ENCODE data around the gene PAQR7. TPM values are rescaled to one million over a fixed set of nuclear protein-coding genes. Genes with fewer than 3 reads are reported as not detected.

Gene PAQR7
- total RNA-seq, 1 donor from 2014 or later = 10.8 TPM

- DNase-seq (no peak), ATAC-seq (no peak)
- H3K4me1 ChIP-seq = peaks cover 8% of the 10 kb centered on the region
- intact Hi-C loops (cut with DNase I) = no loop called here
- H3K36me3 ChIP-seq = no peaks in the 10 kb centered on the region
- no peak for TF ChIP-seq CTCF (IDR thresholded peaks at IDR 0.05)
- H3K27ac ChIP-seq = no peak overlapping the region
- H3K27me3 ChIP-seq = no peaks in the 10 kb centered on the region
- no peak overlapping the region for H3K4me3 ChIP-seq
- H3K9me3 ChIP-seq = no peaks in the 10 kb centered on the region
Observed at GRCh38 chr1:25917996-25918395, 42.5 kb upstream of the PAQR7 start.

- no peak for TF ChIP-seq CTCF (IDR thresholded peaks at IDR 0.05)
- H3K4me1 ChIP-seq = no peaks in the 10 kb centered on the region
- intact Hi-C loops (cut with DNase I) = no loop called here
- H3K9me3 ChIP-seq = no peaks in the 10 kb centered on the region
- DNase-seq (no peak), ATAC-seq (no peak)
- no peak overlapping the region for H3K27ac ChIP-seq
- H3K36me3 ChIP-seq = no peaks in the 10 kb centered on the region
- no peak overlapping the region for H3K4me3 ChIP-seq
- H3K27me3 ChIP-seq = no peaks in the 10 kb centered on the region
Observed at GRCh38 chr1:25916460-25916859, 41.0 kb upstream of the PAQR7 start.

- ATAC-seq = peak; percentile 83
- H3K27ac ChIP-seq = no peak overlapping the region
- no peak for TF ChIP-seq CTCF (IDR thresholded peaks at IDR 0.05)
- no peaks in the 10 kb centered on the region for H3K27me3 ChIP-seq
- H3K4me3 ChIP-seq = no peak overlapping the region
- H3K4me1 ChIP-seq = no peaks in the 10 kb centered on the region
- no peaks in the 10 kb centered on the region for H3K9me3 ChIP-seq
- no peak for DNase-seq
- intact Hi-C loops (cut with DNase I) = no loop called here
- H3K36me3 ChIP-seq = no peaks in the 10 kb centered on the region
Observed at GRCh38 chr1:25914074-25914995, 38.8 kb upstream of the PAQR7 start.

GRCh38 chr1:25913206-25913605 lies 37.7 kb upstream of the PAQR7 start:
- Histone ChIP-seq H3K9me3 (no peaks in the 10 kb centered on the region), H3K36me3 (no peaks in the 10 kb centered on the region), H3K4me3 (no peak overlapping the region), H3K27me3 (no peaks in the 10 kb centered on the region), H3K4me1 (no peaks in the 10 kb centered on the region), H3K27ac (no peak overlapping the region)
- ATAC-seq (no peak), DNase-seq (no peak)
- intact Hi-C loops (cut with DNase I) = no loop called here
- TF ChIP-seq CTCF (IDR thresholded peaks at IDR 0.05) = no peak

- H3K27me3 ChIP-seq = no peaks in the 10 kb centered on the region
- no peaks in the 10 kb centered on the region for H3K4me1 ChIP-seq
- DNase-seq (no peak), ATAC-seq (no peak)
- H3K4me3 ChIP-seq = no peak overlapping the region
- H3K9me3 ChIP-seq = no peaks in the 10 kb centered on the region
- TF ChIP-seq CTCF (IDR thresholded peaks at IDR 0.05) = no peak
- H3K36me3 ChIP-seq = no peaks in the 10 kb centered on the region
- intact Hi-C loops (cut with DNase I) = no loop called here
- H3K27ac ChIP-seq = no peak overlapping the region
Observed at GRCh38 chr1:25912076-25912831, 36.7 kb upstream of the PAQR7 start.

All from upper lobe of right lung (tissue), 1 donor.